Stimulated activated CD4-positive, alpha-beta T cell treated with anti-CD3 and anti-CD28 coated beads, Interleukin-12 subunit alpha, Interleukin-12 subunit beta, amount 100 ng/mL, for 24 hours (primary cell): ENCODE data around the gene ATP1B1.
"Not testable (repeated sequence)": the region's sequence is repeated elsewhere in the genome, so short reads cannot be mapped to it uniquely, and the experiment has no call there.

Source experiments
- DNase-seq, 2 experiments: peaks; one replicate each; pipeline ENCODE4 v3.0.0-alpha.2; 2020; ENCODE audit warnings: low read depth in 2 of 2

ATP1B1 gene

GRCh38 chr1:169142129-169142528 lies 35.6 kb downstream of the ATP1B1 start:
- no peak for DNase-seq

DNA sequence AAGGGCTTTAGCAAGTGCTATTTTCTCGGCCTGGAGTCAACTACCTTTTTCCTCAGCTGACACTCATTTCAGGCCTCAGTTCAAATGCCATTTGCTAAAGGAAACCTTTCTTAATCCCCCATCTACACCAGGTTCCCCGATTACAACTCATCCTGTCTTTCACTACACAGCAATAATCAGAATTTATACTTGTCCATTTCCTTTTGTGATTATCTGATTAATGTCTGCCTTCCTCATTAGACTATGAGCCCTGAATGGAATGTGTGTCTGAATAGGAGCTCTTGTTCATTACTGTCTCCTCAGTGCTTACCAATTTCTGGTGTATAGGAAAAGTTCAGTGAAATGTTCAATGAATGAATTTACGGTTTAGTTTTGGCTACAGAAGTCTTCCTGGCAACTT lies 36.9 kb downstream of the ATP1B1 start:
- no peak for DNase-seq

DNA sequence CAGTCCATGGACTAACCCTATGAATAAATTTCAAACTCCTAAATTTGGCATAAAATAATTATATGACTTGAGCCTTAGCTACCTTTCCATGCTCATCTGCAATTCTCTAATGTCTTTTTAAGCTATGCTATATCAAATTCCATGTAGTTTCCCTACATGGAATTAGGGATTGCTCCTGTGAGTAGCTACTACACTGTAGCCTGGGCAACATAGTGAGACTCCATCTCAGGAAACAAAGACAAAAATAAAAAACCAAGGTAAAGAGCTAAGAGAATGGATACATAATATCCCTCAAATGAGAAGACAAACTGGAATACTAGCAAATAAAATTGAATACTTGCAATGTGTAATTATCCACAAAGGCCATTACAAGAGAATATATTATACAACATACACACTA lies 37.5 kb downstream of the ATP1B1 start:
- no peak for DNase-seq

GRCh38 chr1:169144941-169145626 lies 38.6 kb downstream of the ATP1B1 start:
- DNase-seq = no peak

GRCh38 chr1:169146576-169147214 lies 40.2 kb downstream of the ATP1B1 start:
- no peak for DNase-seq

DNA sequence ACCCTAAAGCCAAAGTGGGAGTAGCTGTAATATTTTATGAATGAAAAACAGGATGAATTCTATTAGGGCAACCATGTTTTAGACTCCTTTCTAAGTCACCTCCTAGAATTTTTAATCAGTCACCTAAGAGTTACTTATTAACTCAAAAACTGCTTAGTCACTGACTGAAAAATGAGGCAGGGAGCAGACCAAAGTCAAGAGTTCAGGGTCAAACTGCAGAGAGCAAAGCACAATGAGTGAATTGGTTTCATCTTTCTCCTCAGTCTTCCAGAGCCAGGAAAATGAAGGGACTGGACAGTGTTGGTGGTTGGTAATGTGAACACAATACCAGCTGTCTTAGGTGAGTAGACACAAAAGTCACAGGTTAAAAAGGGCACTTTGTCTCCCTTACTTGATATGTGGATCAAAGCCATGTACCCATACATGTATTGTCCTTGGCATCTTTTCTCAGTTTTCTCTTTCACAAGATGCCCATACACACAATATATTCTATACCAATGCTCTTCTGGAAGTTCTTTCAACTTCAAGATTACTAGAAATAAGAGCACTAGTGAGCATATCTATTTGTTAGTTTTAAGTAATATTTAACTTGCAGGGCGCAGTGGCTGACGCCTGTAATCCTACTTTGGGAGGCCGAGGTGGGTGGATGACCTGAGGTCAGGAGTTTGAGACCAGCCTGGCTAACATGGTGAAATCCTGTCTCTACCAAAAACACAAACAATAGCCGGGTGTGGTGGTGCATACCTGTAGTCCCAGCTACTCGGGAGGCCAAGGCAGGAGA lies 42.2 kb downstream of the ATP1B1 start:
- no peak for DNase-seq

DNA sequence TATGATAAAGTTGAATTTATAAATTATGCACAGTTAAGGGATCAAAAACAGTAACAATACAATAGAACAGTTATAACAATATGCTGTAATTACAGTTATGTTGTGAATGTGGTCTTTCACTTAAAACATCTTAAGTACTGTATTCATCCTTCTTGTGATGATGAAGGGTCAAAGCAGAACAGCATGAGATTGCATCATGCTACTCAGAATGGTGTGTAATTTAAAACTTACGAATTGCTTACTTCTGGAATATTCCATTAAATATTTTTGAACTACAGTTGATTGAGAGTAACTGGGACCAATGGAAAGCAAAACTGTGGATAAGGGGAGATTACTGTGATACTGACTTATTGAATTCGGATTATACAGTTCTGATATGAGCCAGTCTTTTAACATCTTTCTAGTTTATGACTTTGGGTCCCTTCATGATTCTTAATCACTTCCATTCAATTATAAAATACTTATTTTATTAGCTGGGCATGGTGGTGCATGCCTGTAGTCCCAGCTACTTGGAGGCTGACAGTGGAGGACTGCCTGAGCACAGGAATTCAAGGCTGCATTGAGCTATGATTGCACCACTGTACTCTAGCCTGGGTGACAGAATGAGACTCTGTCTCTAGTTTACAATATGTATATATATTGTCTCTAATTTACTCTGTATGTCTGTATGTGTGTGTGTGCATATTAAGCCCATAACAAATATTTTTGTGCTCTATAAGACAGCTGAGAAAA lies 43.2 kb downstream of the ATP1B1 start:
- DNase-seq = no peak

GRCh38 chr1:169150641-169151337 lies 44.3 kb downstream of the ATP1B1 start:
- DNase-seq = no peak

DNA sequence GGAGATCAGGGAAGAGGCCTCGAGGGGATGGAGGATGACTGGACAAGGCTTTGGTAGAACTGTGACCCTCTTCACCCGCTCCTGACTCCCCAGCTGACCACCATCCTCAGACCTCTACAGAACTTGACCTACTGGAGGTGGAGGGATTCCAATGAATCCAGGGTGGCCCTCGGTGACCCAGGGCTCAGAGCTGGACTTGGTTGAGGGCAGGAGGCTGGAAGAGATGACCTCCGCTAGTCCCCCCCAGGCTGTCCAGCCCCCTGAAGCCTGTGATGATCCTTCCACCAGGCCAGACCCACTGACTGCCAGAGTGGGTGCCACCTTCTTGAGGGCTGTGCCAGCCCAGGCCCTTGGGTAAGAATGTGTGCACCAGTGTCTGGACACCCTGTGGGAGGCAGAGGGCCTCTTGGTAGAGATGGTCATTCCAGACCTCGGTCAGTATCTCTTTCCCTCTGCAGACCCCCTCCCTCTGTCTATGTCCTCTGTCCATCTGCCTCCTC lies 44.9 kb downstream of the ATP1B1 start:
- no peak for DNase-seq

GRCh38 chr1:169155675-169156074 lies 49.2 kb downstream of the ATP1B1 start:
- DNase-seq = no peak

- no peak for DNase-seq
Observed at GRCh38 chr1:169156580-169156979, 50.1 kb downstream of the ATP1B1 start.

- DNase-seq = no peak
Observed at GRCh38 chr1:169160845-169161495, 54.5 kb downstream of the ATP1B1 start.

DNA sequence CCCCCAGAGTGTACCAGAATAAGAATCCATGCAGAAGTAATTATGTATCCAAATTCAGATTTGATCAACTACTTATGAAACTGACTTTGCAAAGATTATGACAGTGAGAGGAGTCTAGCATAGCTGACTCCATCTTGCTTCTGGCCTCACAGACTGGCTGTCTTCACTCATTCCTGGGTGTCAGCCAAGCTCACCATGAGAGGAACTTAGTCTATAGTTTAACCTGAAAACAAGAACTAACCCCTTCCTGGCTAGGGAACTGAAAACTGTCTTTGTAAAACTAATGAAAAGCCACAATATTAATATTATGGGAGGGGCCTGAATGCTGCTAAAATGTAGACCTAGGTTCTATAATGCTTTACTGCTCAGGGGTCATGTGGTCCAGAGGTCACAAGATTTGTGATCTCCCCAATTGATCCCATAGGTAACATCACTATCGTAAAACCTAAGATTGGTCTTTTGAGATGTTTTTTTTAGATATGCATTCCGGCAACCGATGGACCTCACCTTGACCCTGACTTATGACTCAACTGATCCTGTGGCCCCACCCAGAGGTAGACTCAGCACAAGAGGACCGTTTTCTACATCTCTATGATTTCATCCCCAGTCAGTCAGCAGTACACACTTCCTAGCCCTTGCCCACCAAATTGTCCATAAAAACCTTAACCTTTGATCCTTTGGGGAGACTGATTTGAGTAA lies 55.2 kb downstream of the ATP1B1 start:
- DNase-seq = no peak

DNA sequence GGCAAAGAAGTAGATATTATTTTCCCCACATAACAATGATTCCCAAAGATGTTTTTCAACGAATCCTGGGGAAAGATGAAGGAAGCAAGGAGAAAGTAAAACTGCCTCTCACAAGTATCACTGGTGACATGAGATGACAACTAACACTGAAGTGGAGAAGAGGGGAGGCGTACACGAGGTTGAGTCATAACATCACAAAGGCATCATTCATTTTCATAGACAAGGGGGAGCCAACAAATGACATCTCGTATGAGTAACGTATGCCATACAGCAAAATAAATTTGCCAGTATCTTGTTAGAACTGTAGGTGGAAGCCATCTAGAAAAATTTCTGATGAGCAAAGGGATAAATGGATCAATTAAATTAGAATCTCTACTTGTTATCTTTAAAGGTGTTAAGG lies 56.6 kb downstream of the ATP1B1 start:
- no peak for DNase-seq

GRCh38 chr1:169175461-169175860 lies 69.0 kb downstream of the ATP1B1 start:
- DNase-seq = no peak

GRCh38 chr1:169179431-169179830 lies 72.9 kb downstream of the ATP1B1 start:
- DNase-seq = not testable (repeated sequence)

GRCh38 chr1:169180174-169180573 lies 73.7 kb downstream of the ATP1B1 start:
- no peak for DNase-seq
